ENCODE data around the gene AKT2. TPM values are rescaled to one million over a fixed set of nuclear protein-coding genes. Genes with fewer than 3 reads are reported as not detected.
A peak's percentile ranks its signal among the peaks of the same experiment; 100 is the strongest.
"Not testable (repeated sequence)": the region's sequence is repeated elsewhere in the genome, so short reads cannot be mapped to it uniquely, and the experiment has no call there.

Gene AKT2
- 118 and 120 TPM in 2 replicates for polyA plus RNA-seq (2013)

DNA sequence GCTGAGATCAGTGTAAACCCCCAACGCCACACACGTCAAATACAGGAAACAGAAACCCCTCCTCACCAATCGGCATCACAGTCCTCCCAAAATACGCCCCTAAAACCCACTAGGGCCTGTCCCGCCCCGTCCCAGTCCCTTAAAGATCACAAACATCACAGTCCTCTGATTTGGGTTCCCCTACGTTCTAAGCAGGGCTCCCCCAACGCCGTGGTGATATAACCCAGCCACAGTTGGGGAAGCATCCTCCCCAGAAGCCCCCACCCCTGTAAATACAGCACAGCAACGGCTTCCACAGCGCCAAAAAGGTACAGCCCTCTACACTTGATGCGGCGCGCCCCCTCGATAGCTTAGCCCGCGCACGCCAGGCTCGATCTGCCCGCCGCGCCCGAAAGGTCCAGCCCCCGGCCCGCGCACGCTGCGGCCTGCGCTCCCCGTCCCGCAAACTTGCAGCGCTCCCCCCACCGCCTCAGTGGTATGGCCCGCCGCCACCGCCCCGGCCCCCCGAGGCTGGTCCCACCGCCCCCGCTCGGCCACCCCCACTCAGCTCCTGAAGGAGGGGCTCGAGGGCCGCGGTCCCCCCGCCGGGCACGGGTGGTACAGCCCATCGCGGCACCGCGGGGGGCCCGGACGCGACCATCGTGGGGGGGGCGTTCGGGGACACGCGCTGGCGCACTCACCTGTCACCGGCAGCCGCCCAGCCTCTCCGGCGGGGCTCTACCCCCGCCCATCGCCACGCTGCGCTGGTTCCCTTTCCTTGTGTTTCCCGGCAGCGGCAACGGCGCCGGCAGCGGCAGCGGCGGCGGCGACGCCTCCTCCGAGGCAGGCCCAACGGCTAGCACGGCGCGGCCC, at the start of gene AKT2:
TSS of gene AKT2 (minus strand) at position 845 of the 852 bp plus-strand sequence. CDS start 20,078 bp downstream, outside the sequence.
- H3K79me1 ChIP-seq (ENCODE audit: low read length), result peaks cover 9% of the 10 kb centered on the region
- H4K8ac ChIP-seq (ENCODE audit: low read depth, low read length), result peak within 1 kb of the TSS; percentile 91
- H3K4me3 ChIP-seq (ENCODE audit: low read depth, low read length), result peak within 1 kb of the TSS; percentile 95
- peak within 1 kb of the TSS; percentile 87 for H4K91ac ChIP-seq (ENCODE audit: low read depth, low read length)
- peak within 1 kb of the TSS; percentile 87 for H3K4ac ChIP-seq (ENCODE audit: low read depth, low read length)
- H3K79me2 ChIP-seq (ENCODE audit: control insufficient read depth, insufficient read depth, low read length, poor library complexity), result peaks cover 20% of the 10 kb centered on the region
- peaks cover 6 to 16% of the 10 kb centered on the region in 2 experiments for H3K4me1 ChIP-seq (ENCODE audit: control insufficient read depth in 1 of 2, insufficient read depth in 2 of 2, low read length in 2 of 2)
- peak within 1 kb of the TSS; percentile 95 for H3K4me2 ChIP-seq (ENCODE audit: low read length)
- H2AFZ ChIP-seq (ENCODE audit: insufficient read depth, low read length, poor library complexity), result peak within 1 kb of the TSS; percentile 77
- whole genome bisulfite sequencing (ENCODE audit: extremely low coverage, insufficient coverage, insufficient read length), result no CpG with 5 or more reads among the region's 84 CpGs
- peak within 1 kb of the TSS; percentile 74 for H2BK5ac ChIP-seq (ENCODE audit: low read depth, low read length, poor library complexity)
- H2BK120ac ChIP-seq (ENCODE audit: insufficient read depth, low read length, poor library complexity), result peak within 1 kb of the TSS; percentile 75
- no peaks in the 10 kb centered on the region for H3K9me3 ChIP-seq (ENCODE audit: insufficient read depth, low read depth, low read length)
- H2AK5ac ChIP-seq (ENCODE audit: low read length), result peak within 1 kb of the TSS; percentile 49
- peak within 1 kb of the TSS; percentile 92 for H4K12ac ChIP-seq (ENCODE audit: low read depth, low read length)
- no peaks in the 10 kb centered on the region for H3K27me3 ChIP-seq (ENCODE audit: insufficient read depth, low read length)
- DNase-seq, result no peak
- H3K27ac ChIP-seq (ENCODE audit: low read depth, low read length), result peak within 1 kb of the TSS; percentile 89
- H3K9ac ChIP-seq (ENCODE audit: low read length), result peak within 1 kb of the TSS; percentile 97
- peak within 1 kb of the TSS; percentile 92 for H3K18ac ChIP-seq (ENCODE audit: low read length)
- H3K36me3 ChIP-seq (ENCODE audit: control insufficient read depth in 1 of 2, insufficient read depth in 2 of 2, low read length in 2 of 2), result peaks cover 8% of the 10 kb centered on the region in 2 experiments
- peak within 1 kb of the TSS; percentile 69 for H3K14ac ChIP-seq (ENCODE audit: low read length)
- no peak within 1 kb of the TSS for H3K23ac ChIP-seq (ENCODE audit: low read length)
- no peak within 1 kb of the TSS for H2BK12ac ChIP-seq (ENCODE audit: low read length)

- H2BK5ac ChIP-seq (ENCODE audit: low read depth, low read length, poor library complexity); H3K14ac ChIP-seq (ENCODE audit: low read length); H3K18ac ChIP-seq (ENCODE audit: low read length); H2AFZ ChIP-seq (ENCODE audit: insufficient read depth, low read length, poor library complexity); H3K4me3 ChIP-seq (ENCODE audit: low read depth, low read length); H3K79me2 ChIP-seq (ENCODE audit: control insufficient read depth, insufficient read depth, low read length, poor library complexity); H3K9me3 ChIP-seq (ENCODE audit: insufficient read depth, low read depth, low read length); H3K27me3 ChIP-seq (ENCODE audit: insufficient read depth, low read length); H4K12ac ChIP-seq (ENCODE audit: low read depth, low read length); H3K23ac ChIP-seq (ENCODE audit: low read length); H4K8ac ChIP-seq (ENCODE audit: low read depth, low read length); H2BK120ac ChIP-seq (ENCODE audit: insufficient read depth, low read length, poor library complexity); H3K4ac ChIP-seq (ENCODE audit: low read depth, low read length); H4K91ac ChIP-seq (ENCODE audit: low read depth, low read length); DNase-seq; H3K27ac ChIP-seq (ENCODE audit: low read depth, low read length); H3K9ac ChIP-seq (ENCODE audit: low read length); H2BK12ac ChIP-seq (ENCODE audit: low read length); H3K4me2 ChIP-seq (ENCODE audit: low read length); H2AK5ac ChIP-seq (ENCODE audit: low read length): not testable (repeated sequence)
- WGBS (ENCODE audit: extremely low coverage, insufficient coverage, insufficient read length), result no CpG with 5 or more reads among the region's 6 CpGs
- H3K79me1 ChIP-seq (ENCODE audit: low read length), result peaks cover 16% of the 10 kb centered on the region
- peaks cover 50% of the 10 kb centered on the region in 2 experiments for H3K36me3 ChIP-seq (ENCODE audit: control insufficient read depth in 1 of 2, insufficient read depth in 2 of 2, low read length in 2 of 2)
- peaks cover 8 to 11% of the 10 kb centered on the region in 2 experiments for H3K4me1 ChIP-seq (ENCODE audit: control insufficient read depth in 1 of 2, insufficient read depth in 2 of 2, low read length in 2 of 2)
Measured at GRCh38 chr19:40333083-40333482, 47.9 kb upstream of the AKT2 start.

DNA sequence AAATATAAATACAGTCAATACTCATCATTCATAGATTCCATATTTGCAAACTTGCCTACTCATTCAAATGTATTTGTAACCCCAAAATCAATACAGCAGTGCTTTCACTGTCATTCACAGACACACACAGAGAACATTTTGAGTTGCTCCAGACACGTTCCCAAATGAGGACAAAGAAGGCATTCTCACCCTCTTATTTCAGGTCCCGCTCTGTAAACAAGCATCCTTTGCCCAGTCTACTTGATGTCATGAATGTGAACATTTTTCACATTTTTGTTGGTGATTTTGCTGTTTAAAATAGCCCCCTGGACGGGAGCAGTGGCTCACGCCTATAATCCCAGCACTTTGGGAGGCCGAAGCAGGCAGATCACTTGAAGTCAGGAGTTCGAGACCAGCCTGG, 47.5 kb upstream of the AKT2 start:
- Histone ChIP-seq H4K91ac (ENCODE audit: low read depth, low read length) (no peak overlapping the region), H3K27me3 (ENCODE audit: insufficient read depth, low read length) (no peaks in the 10 kb centered on the region), H2AK5ac (ENCODE audit: low read length) (no peak overlapping the region), H3K4me1 (ENCODE audit: control insufficient read depth in 1 of 2, insufficient read depth in 2 of 2, low read length in 2 of 2) (peaks cover 8 to 11% of the 10 kb centered on the region in 2 experiments), H4K12ac (ENCODE audit: low read depth, low read length) (no peak overlapping the region), H4K8ac (ENCODE audit: low read depth, low read length) (no peak overlapping the region), H3K9me3 (ENCODE audit: insufficient read depth, low read depth, low read length) (no peaks in the 10 kb centered on the region), H2BK5ac (ENCODE audit: low read depth, low read length, poor library complexity) (no peak overlapping the region), H3K4ac (ENCODE audit: low read depth, low read length) (no peak overlapping the region), H3K14ac (ENCODE audit: low read length) (no peak overlapping the region), H3K23ac (ENCODE audit: low read length) (no peak overlapping the region), H3K79me2 (ENCODE audit: control insufficient read depth, insufficient read depth, low read length, poor library complexity) (peaks cover 2% of the 10 kb centered on the region), H3K79me1 (ENCODE audit: low read length) (peaks cover 16% of the 10 kb centered on the region), H3K9ac (ENCODE audit: low read length) (no peak overlapping the region), H2BK12ac (ENCODE audit: low read length) (no peak overlapping the region), H3K4me3 (ENCODE audit: low read depth, low read length) (no peak overlapping the region), H3K18ac (ENCODE audit: low read length) (no peak overlapping the region), H3K36me3 (ENCODE audit: control insufficient read depth in 1 of 2, insufficient read depth in 2 of 2, low read length in 2 of 2) (peaks cover 52 to 54% of the 10 kb centered on the region in 2 experiments), H3K4me2 (ENCODE audit: low read length) (no peak overlapping the region), H2BK120ac (ENCODE audit: insufficient read depth, low read length, poor library complexity) (no peak overlapping the region), H2AFZ (ENCODE audit: insufficient read depth, low read length, poor library complexity) (no peak overlapping the region), H3K27ac (ENCODE audit: low read depth, low read length) (no peak overlapping the region)
- no peak for DNase-seq
- no CpG with 5 or more reads among the region's 6 CpGs for WGBS (ENCODE audit: extremely low coverage, insufficient coverage, insufficient read length)

- Histone ChIP-seq H4K8ac (ENCODE audit: low read depth, low read length) (peak overlapping the region; percentile 81), H2AK5ac (ENCODE audit: low read length) (peak overlapping the region; percentile 11), H4K91ac (ENCODE audit: low read depth, low read length) (peak overlapping the region; percentile 97), H4K12ac (ENCODE audit: low read depth, low read length) (no peak overlapping the region), H3K4me2 (ENCODE audit: low read length) (no peak overlapping the region), H3K9me3 (ENCODE audit: insufficient read depth, low read depth, low read length) (no peaks in the 10 kb centered on the region), H2BK12ac (ENCODE audit: low read length) (no peak overlapping the region), H3K9ac (ENCODE audit: low read length) (no peak overlapping the region), H3K23ac (ENCODE audit: low read length) (no peak overlapping the region), H3K27ac (ENCODE audit: low read depth, low read length) (peak overlapping the region; percentile 93), H3K27me3 (ENCODE audit: insufficient read depth, low read length) (no peaks in the 10 kb centered on the region), H3K36me3 (ENCODE audit: control insufficient read depth in 1 of 2, insufficient read depth in 2 of 2, low read length in 2 of 2) (peaks cover 55 to 57% of the 10 kb centered on the region in 2 experiments), H2BK5ac (ENCODE audit: low read depth, low read length, poor library complexity) (peak overlapping the region; percentile 88), H3K4ac (ENCODE audit: low read depth, low read length) (no peak overlapping the region), H3K18ac (ENCODE audit: low read length) (peak overlapping the region; percentile 80), H2AFZ (ENCODE audit: insufficient read depth, low read length, poor library complexity) (no peak overlapping the region), H3K79me1 (ENCODE audit: low read length) (peaks cover 16% of the 10 kb centered on the region), H2BK120ac (ENCODE audit: insufficient read depth, low read length, poor library complexity) (peak overlapping the region; percentile 93), H3K79me2 (ENCODE audit: control insufficient read depth, insufficient read depth, low read length, poor library complexity) (no peaks in the 10 kb centered on the region), H3K4me1 (ENCODE audit: control insufficient read depth in 1 of 2, insufficient read depth in 2 of 2, low read length in 2 of 2) (peaks cover 8 to 11% of the 10 kb centered on the region in 2 experiments), H3K14ac (ENCODE audit: low read length) (peak overlapping the region; percentile 50), H3K4me3 (ENCODE audit: low read depth, low read length) (no peak overlapping the region)
- peak; percentile 90 to 96 for DNase-seq
- no CpG with 5 or more reads among the region's 5 CpGs for WGBS (ENCODE audit: extremely low coverage, insufficient coverage, insufficient read length)
Measured at GRCh38 chr19:40331052-40331451, 45.9 kb upstream of the AKT2 start.

Measured in trophoblast cell (in vitro differentiated cells and primary cell).